Measurements from ENCODE around the gene PAWR. TPM values are rescaled to one million over a fixed set of nuclear protein-coding genes. Genes with fewer than 3 reads are reported as not detected.

PAWR gene
- total and polyA plus RNA-seq, 2 donors (not counting 3 experiments of a cell fraction or from before 2014, with no cell fraction given), result 18.3 to 154 TPM

GRCh38 chr12:79601908-79602307 is 88.9 kb downstream of the PAWR start:
- intact Hi-C loops (cut with micrococcal nuclease) (no loop called here), dilution Hi-C loops (cut with MboI; ENCODE audit: extremely low pct_ligation_motif_present, low sequenced_read_pairs) (no loop called here)
- DNase-seq (ENCODE audit: low read depth, low spot score), result no peak
- no peak for FAIRE-seq
- no peaks in the 10 kb centered on the region for H3K9me3 ChIP-seq (replicated peaks; ENCODE audit: control insufficient read depth, insufficient read depth, low read length)
- H3K4me2 ChIP-seq (ENCODE audit: insufficient read depth, low read length), result no peak overlapping the region
- no peaks in the 10 kb centered on the region for H3K9me1 ChIP-seq (replicated peaks; ENCODE audit: control insufficient read depth, extremely low read depth, insufficient read depth, low read length)
- H3K4me3 ChIP-seq (replicated peaks in 1 of 3; ENCODE audit: insufficient read depth in 1 of 3, low read depth in 1 of 3, low read length in 3 of 3), result no peak overlapping the region
- H3K79me2 ChIP-seq (ENCODE audit: control insufficient read depth, insufficient read depth, low read length), result peaks cover 49% of the 10 kb centered on the region
- no peak overlapping the region for H2AFZ ChIP-seq (ENCODE audit: low read depth, low read length)
- no peaks in the 10 kb centered on the region for H3K27me3 ChIP-seq (ENCODE audit: control insufficient read depth in 2 of 2, insufficient read depth in 2 of 2, low read length in 2 of 2)
- no TSS peak for BruUV-seq (replicated peaks)
- no peak overlapping the region for H3K27ac ChIP-seq (ENCODE audit: insufficient read depth, low read depth, low read length)
- H3K9ac ChIP-seq (replicated peaks; ENCODE audit: extremely low read depth, insufficient read depth, low read length), result no peak overlapping the region
- H3K4me1 ChIP-seq (ENCODE audit: control insufficient read depth, extremely low read depth, insufficient read depth, low read length), result no peaks in the 10 kb centered on the region
- CTCF ChIA-PET, result interaction anchor here (1.5 kb wide), 1 partner anchor 182 kb away, joined by 4 read pairs; no protein-coding TSS in a partner anchor
- no peaks in the 10 kb centered on the region for H4K20me1 ChIP-seq (replicated peaks; ENCODE audit: control insufficient read depth, extremely low read depth, insufficient read depth, low read length)
- no peak for TF ChIP-seq JUN (IDR thresholded peaks at IDR 0.05; ENCODE audit: borderline replicate concordance, insufficient read depth, insufficient read length, low read depth)
- no peak for TF ChIP-seq EZH2 (IDR thresholded peaks at IDR 0.05; ENCODE audit: borderline replicate concordance, low read depth, low read length, severe bottlenecking)
- no peak for TF ChIP-seq CTCF (IDR thresholded peaks at IDR 0.05; ENCODE audit: extremely low read depth in 1 of 2, insufficient read depth in 1 of 2, low read depth in 1 of 2, low read length in 2 of 2)
- TF ChIP-seq MAX (IDR thresholded peaks at IDR 0.05; ENCODE audit: insufficient read depth, insufficient read length), result no peak
- no peak for TF ChIP-seq POLR2AphosphoS5 (IDR thresholded peaks at IDR 0.05; ENCODE audit: insufficient read depth, low read depth, low read length)
- no peak for TF ChIP-seq FOS (IDR thresholded peaks at IDR 0.05; ENCODE audit: borderline replicate concordance, insufficient read depth, low read length)
- TF ChIP-seq POLR2A (IDR thresholded peaks at IDR 0.05; ENCODE audit: low read depth, low read length), result no peak
- POLR2A ChIA-PET, result no interaction called here
- no peaks in the 10 kb centered on the region for H3K36me3 ChIP-seq (ENCODE audit: control insufficient read depth in 2 of 2, extremely low read depth in 1 of 2, insufficient read depth in 2 of 2, low read length in 2 of 2)

Measured in endothelial cell of umbilical vein (primary cell).